ENCODE results near the gene STXBP4.

Gene STXBP4

GRCh38 chr17:55177159-55177854, 208.7 kb downstream of the STXBP4 start:
- DNase-seq = peak; percentile 7

- DNase-seq = no peak
These were observed 209.3 kb downstream of the STXBP4 start for GRCh38 chr17:55177855-55178217.

DNA sequence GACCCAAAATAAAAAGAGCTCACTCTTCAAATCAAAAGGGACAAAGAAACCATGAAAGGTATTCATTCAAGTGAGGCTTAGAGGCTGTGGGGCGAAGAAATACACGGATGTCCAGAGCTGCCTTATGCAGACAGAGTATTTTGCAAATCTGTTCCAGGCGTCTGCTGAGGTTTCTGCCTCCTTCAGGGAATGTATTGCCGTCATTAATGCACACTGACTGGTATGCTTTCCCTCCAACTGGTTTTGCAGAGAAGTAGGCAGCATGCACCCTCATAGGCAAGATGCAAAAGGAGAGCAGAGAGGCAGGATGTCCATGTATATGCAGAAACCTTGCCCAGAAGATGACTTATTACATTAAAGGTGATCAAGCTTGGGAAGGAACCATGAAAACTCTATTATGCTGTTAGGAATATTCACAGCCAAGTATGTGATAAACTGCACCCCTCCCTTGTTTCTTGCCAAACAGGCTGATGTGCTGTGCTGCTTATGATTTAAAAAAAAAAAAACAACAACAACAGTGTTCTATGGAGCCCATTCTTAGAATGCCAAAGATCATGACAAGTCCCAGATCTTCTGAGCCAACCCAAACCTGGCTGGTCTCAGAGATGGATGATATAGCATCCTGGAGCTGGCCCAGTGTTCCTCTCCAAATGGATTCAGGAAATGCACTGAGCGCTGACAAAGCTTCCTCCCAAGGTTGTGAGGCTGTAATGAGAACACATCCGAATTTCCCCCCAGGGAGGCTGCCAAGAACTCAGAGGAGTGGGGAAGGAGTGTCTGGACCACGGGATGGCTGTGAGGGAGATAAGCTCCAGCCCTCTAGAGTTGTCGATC, 218.6 kb downstream of the STXBP4 start:
- no peak for DNase-seq

DNA sequence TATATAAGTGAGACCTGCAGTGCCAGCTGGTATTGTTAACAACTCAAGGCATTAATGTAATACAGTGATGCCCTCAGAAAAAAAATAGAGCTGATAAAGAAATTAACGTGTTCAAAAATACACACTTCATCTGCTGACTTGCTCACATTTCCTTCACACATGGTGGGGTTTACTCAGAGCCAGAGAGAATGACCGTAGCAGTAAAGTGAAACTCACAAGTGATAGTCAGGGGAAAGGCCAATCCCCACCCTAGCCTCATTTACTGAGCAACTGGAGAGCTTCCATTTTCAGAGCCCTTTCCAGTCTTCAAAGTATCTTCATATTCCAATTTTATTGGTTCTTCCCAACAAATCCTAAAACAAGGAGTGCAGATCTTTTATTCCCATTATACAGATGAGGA, 222.2 kb downstream of the STXBP4 start:
- no peak for DNase-seq

GRCh38 chr17:55198690-55199370, 230.3 kb downstream of the STXBP4 start:
- no peak for DNase-seq

- no peak for DNase-seq
These were observed 232.3 kb downstream of the STXBP4 start for GRCh38 chr17:55200904-55201303.

DNA sequence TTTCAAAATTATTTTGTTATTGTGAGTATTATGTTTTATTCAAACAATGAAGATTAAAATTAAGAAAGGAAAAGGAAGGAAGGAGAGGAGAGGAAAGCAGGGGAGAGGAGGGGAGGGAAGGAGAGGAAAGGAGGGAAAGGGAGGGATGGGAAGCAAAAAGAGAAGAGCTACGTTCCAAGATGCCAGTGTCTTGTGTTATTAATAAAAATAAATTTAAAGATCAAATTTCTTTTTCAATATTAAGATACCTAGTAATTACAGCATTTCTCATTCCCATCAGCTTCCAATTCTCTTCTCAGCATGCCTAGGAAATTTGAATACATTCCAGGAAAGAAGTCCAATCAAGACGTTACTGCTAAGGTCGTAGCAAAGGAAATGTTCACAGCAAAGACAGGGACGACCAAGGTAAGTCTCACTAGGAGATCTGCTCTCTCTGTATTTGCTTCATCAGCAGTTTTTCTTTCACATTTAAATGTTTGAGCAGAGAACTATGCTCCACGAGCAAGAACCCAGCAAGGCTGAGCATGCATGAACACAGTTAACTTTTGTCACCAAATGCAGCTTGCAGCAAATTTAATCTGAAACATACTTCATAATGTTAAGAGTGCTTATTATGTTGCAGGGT, 232.9 kb downstream of the STXBP4 start:
- no peak for DNase-seq

GRCh38 chr17:55202896-55203295, 234.3 kb downstream of the STXBP4 start:
- DNase-seq = no peak

- no peak for DNase-seq
These were observed 239.7 kb downstream of the STXBP4 start for GRCh38 chr17:55208078-55208812.

- no peak for DNase-seq
These were observed 241.7 kb downstream of the STXBP4 start for GRCh38 chr17:55210292-55210691.

GRCh38 chr17:55212880-55213279, 244.3 kb downstream of the STXBP4 start:
- DNase-seq = no peak

DNA sequence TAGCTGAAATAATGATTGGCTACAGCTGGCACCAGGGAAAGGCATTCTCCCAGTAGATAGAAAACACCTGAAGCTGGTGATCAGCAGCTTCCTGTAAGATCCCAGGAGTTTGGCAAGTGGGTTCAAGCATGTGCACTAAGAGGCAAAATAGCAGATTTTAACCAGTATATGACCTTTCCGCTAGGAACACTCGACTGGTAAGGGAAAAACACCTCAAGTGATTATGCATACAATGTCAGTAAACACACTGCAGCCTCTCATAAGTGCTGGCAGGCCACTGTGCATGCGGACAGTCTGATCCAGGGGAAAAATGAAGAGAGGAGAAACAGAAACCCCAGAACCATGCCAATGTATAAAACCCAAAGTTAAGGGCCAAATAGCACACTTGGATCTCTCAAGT, 247.1 kb downstream of the STXBP4 start:
- no peak for DNase-seq

- no peak for DNase-seq
These were observed 248.3 kb downstream of the STXBP4 start for GRCh38 chr17:55216888-55217287.

DNA sequence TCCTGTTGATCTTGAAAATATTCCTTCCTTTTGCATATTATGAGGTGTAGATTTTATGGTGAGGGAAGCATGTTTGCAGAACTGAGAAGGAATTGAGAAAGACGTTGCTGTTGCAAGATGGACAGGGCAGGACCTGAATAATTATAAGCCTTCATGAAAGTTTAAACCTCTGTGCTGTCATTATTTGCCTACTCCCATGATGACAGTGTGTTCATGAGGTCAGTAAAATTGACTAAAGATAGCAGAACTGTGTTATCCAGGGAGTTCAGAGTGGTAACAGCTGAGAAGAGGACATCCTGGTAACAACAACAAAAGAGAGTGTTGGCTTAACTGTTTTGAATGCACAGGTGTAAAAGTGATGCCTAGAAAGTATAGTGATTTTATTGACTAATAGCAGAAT, 250.9 kb downstream of the STXBP4 start:
- DNase-seq = no peak

- DNase-seq = no peak
These were observed 251.4 kb downstream of the STXBP4 start for GRCh38 chr17:55219934-55220333.

Measured in EL (cell line).